Stomach (tissue), 9 donors: Measurements from ENCODE around the gene ZNF304. TPM values are rescaled to one million over a fixed set of nuclear protein-coding genes. Genes with fewer than 3 reads are reported as not detected.
A peak's percentile ranks its signal among the peaks of the same experiment; 100 is the strongest.

Experiments used
- DNase-seq, 2 donors: peaks; one replicate each; pipeline versions ENCODE4 v3.0.0 to v3.0.0-alpha.2; 2013 to 2019
- H3K27ac ChIP-seq, 5 donors: fragments of 200-600 bp in 4 of 5; sonication (generic) in 4 of 5; one replicate each; pipeline ENCODE4 v1.5.1; 2013 to 2019; ENCODE audit warnings: mild to moderate bottlenecking in 1 of 5, moderate library complexity in 1 of 5
- H3K27me3 ChIP-seq, 3 donors: fragments of 200-600 bp; sonication (generic); one replicate each; pipeline ENCODE4 v1.5.1; 2017 to 2019; ENCODE audit warnings: mixed run types in 1 of 3
- H3K36me3 ChIP-seq, 4 donors: fragments of 200-600 bp; sonication (generic); 1 replicate in 3 of 4; 2 replicates in 1 of 4; pipeline ENCODE4 v1.5.1; 2016 to 2019
- H3K4me1 ChIP-seq, 4 donors: fragments of 200-600 bp; sonication (generic); one replicate each; pipeline ENCODE4 v1.5.1; 2016 to 2019
- H3K4me3 ChIP-seq, 4 donors: fragments of 200-600 bp; sonication (generic) in 3 of 4; one replicate each; pipeline ENCODE4 v1.5.1; 2016 to 2019; ENCODE audit warnings: mild to moderate bottlenecking in 1 of 4
- H3K9me3 ChIP-seq, 4 donors: fragments of 200-600 bp; sonication (generic); one replicate each; pipeline ENCODE4 v1.5.1; 2016 to 2019
- CTCF ChIP-seq, 7 experiments: fragments of 450-650 bp in 4 of 7; fragments of 200-600 bp in 3 of 7; sonication (generic) in 3 of 7; IDR thresholded peaks; one replicate each; pipeline ENCODE4 v1.5.1; 2016 to 2019; ENCODE audit warnings: antibody characterized with exemption in 7 of 7, control low read depth in 2 of 7, mild to moderate bottlenecking in 1 of 7
- EP300 ChIP-seq: sonication (generic); formaldehyde crosslinking; IDR thresholded peaks from one replicate; pipeline ENCODE4 v1.6.1; 2017; ENCODE audit warnings: antibody characterized with exemption
- POLR2A ChIP-seq, 4 donors: fragments of 450-650 bp; IDR thresholded peaks; one replicate each; pipeline ENCODE4 v1.6.1; 2016; ENCODE audit warnings: antibody characterized with exemption in 4 of 4, control low read depth in 2 of 4, mild to moderate bottlenecking in 1 of 4, moderate library complexity in 1 of 4
- POLR2AphosphoS5 ChIP-seq, 3 donors: sonication (generic); formaldehyde crosslinking; IDR thresholded peaks; one replicate each; pipeline ENCODE4 v1.6.1; 2016; ENCODE audit warnings: antibody characterized with exemption in 3 of 3
- WGBS, 5 donors: extraction: QIAGEN DNeasy Blood & Tissue Kit in 3 of 5; methylation state at CpG; one replicate each; pipeline versions ENCODE4 v1.1.5 to v1.1.7; 2013 to 2018; 5-methylcytosine and 5-hydroxymethylcytosine counted together
- intact Hi-C: fragments of 100-400 bp; cut with DNase I; formaldehyde crosslinking; loops from one replicate; pipeline ENCODE4 v1.15.1; 2023; ENCODE audit warnings: low total_unique reads
- polyA plus RNA-seq, 3 donors: library from polyadenylated mRNA; stranded (reverse); fragments of 200-250 nt; gene quantifications; one replicate each; pipeline ENCODE4 v1.2.3, GENCODE V29; 2013
- total RNA-seq, 5 donors: library from RNA; depleted of rRNA; stranded (reverse); fragments of >200 nt; gene quantifications; one replicate each; pipeline versions ENCODE4 v1.1.0 to v1.2.3, GENCODE V29; 2014 to 2016
- donor health status: healthy with polysubstance abuse.
- donor health status: Bipolar disorder and iron deficiency.
- donor health status: healthy.

Gene ZNF304
- total and polyA plus RNA-seq, 8 donors, result 1.2 to 16.1 (median 3.2) TPM; not detected in 1

GRCh38 chr19:57406516-57407123 lies 55.5 kb downstream of the ZNF304 start:
- peaks cover 0 to 23% (median 6%) of the 10 kb centered on the region in 4 donors for H3K36me3 ChIP-seq
- peaks cover 1 to 10% (median 10%) of the 10 kb centered on the region in 4 donors for H3K4me1 ChIP-seq
- no peaks in the 10 kb centered on the region for H3K27me3 ChIP-seq
- 13 to 23% (median 19%) methylated on average over 8 of the region's 8 CpGs for WGBS, 5 donors
- no peak overlapping the region for H3K27ac ChIP-seq
- TF ChIP-seq EP300 (no peak), POLR2AphosphoS5 (IDR thresholded peaks at IDR 0.05) (no peak), CTCF (IDR thresholded peaks at IDR 0.05) (peak in 4 of 7 experiments; percentile 9 to 39 (median 32)), POLR2A (IDR thresholded peaks at IDR 0.05) (no peak)
- peaks cover 4 to 33% (median 24%) of the 10 kb centered on the region in 4 donors for H3K9me3 ChIP-seq
- no peak overlapping the region for H3K4me3 ChIP-seq
- intact Hi-C loops, result no loop called here
- peak; percentile 34 to 90 for DNase-seq

Other genes with a start within 250 kb of the ZNF304 start
- not detected for gene USP29, start 231.3 kb upstream of the ZNF304 start, total RNA-seq
- not detected for gene USP29, start 231.3 kb upstream of the ZNF304 start, polyA plus RNA-seq
- not detected for gene ZIM3, start 206.1 kb upstream of the ZNF304 start, total RNA-seq
- not detected for gene ZIM3, start 206.1 kb upstream of the ZNF304 start, polyA plus RNA-seq
- not detected for gene DUXA, start 183.8 kb upstream of the ZNF304 start, total RNA-seq
- gene DUXA, start 183.8 kb upstream of the ZNF304 start, polyA plus RNA-seq, result not detected
- 10 to 100 TPM in 4 of 5 donors, 1 to 10 TPM in 1; 8.2 to 53.0 (median 41.0) TPM for gene ZNF264, start 159.8 kb upstream of the ZNF304 start, total RNA-seq
- gene ZNF264, start 159.8 kb upstream of the ZNF304 start, polyA plus RNA-seq, result 10 to 100 TPM in 1 of 3 donors, 1 to 10 TPM in 2; 3.2 to 26.0 (median 4.6) TPM
- 1 to 10 TPM in 1 of 5 donors, under 1 TPM in 1, not detected in 3; 0.72 to 1.3 TPM for gene AURKC, start 120.2 kb upstream of the ZNF304 start, total RNA-seq
- 1 to 10 TPM in 2 of 3 donors, not detected in 1; 1.0 to 1.2 TPM for gene AURKC, start 120.2 kb upstream of the ZNF304 start, polyA plus RNA-seq
- 10 to 100 TPM in 1 of 5 donors, 1 to 10 TPM in 4; 1.2 to 37.6 (median 8.1) TPM for gene ZNF805, start 110.6 kb upstream of the ZNF304 start, total RNA-seq
- gene ZNF805, start 110.6 kb upstream of the ZNF304 start, polyA plus RNA-seq, result under 1 TPM; 0.46 to 0.81 (median 0.53) TPM
- 100 to 1,000 TPM in 1 of 5 donors, 10 to 100 TPM in 4; 46.5 to 140 (median 56.7) TPM for gene ZNF460, start 70.8 kb upstream of the ZNF304 start, total RNA-seq
- under 1 TPM; 0.25 to 0.75 (median 0.31) TPM for gene ZNF460, start 70.8 kb upstream of the ZNF304 start, polyA plus RNA-seq
- 10 to 100 TPM in 3 of 5 donors, 1 to 10 TPM in 2; 1.2 to 24.6 (median 14.3) TPM for gene ZNF543, start 30.8 kb upstream of the ZNF304 start, total RNA-seq
- 1 to 10 TPM in 1 of 3 donors, under 1 TPM in 2; 0.56 to 1.1 (median 0.61) TPM for gene ZNF543, start 30.8 kb upstream of the ZNF304 start, polyA plus RNA-seq
- 10 to 100 TPM in 3 of 5 donors, 1 to 10 TPM in 1, not detected in 1; 4.1 to 42.0 (median 17.4) TPM for gene TRAPPC2B, start 12.3 kb downstream of the ZNF304 start, total RNA-seq
- 10 to 100 TPM; 11.6 to 23.5 (median 21.9) TPM for gene TRAPPC2B, start 12.3 kb downstream of the ZNF304 start, polyA plus RNA-seq
- gene ZNF547, start 12.3 kb downstream of the ZNF304 start, total RNA-seq, result 1 to 10 TPM in 2 of 5 donors, under 1 TPM in 1, not detected in 2; under 0.01 to 3.0 (median 1.7) TPM
- gene ZNF547, start 12.3 kb downstream of the ZNF304 start, polyA plus RNA-seq, result 1 to 10 TPM in 2 of 3 donors, under 1 TPM in 1; 0.50 to 2.4 (median 1.8) TPM
- 10 to 100 TPM in 4 of 5 donors, 1 to 10 TPM in 1; 5.5 to 48.5 (median 16.8) TPM for gene ZNF548, start 38.6 kb downstream of the ZNF304 start, total RNA-seq
- 1 to 10 TPM; 2.6 to 4.8 (median 3.4) TPM for gene ZNF548, start 38.6 kb downstream of the ZNF304 start, polyA plus RNA-seq
- 100 to 1,000 TPM in 1 of 5 donors, 10 to 100 TPM in 2, 1 to 10 TPM in 2; 2.3 to 138 (median 21.9) TPM for gene ZNF17, start 59.9 kb downstream of the ZNF304 start, total RNA-seq
- 1 to 10 TPM; 1.5 to 2.0 (median 1.6) TPM for gene ZNF17, start 59.9 kb downstream of the ZNF304 start, polyA plus RNA-seq
- 10 to 100 TPM in 3 of 5 donors, 1 to 10 TPM in 2; 5.3 to 28.1 (median 11.7) TPM for gene ZNF749, start 84.1 kb downstream of the ZNF304 start, total RNA-seq
- gene ZNF749, start 84.1 kb downstream of the ZNF304 start, polyA plus RNA-seq, result 1 to 10 TPM; 4.6 to 7.9 (median 6.7) TPM
- gene VN1R1, start 105.9 kb downstream of the ZNF304 start, total RNA-seq, result 1 to 10 TPM in 2 of 5 donors, not detected in 3; 1.5 to 9.0 TPM
- gene VN1R1, start 105.9 kb downstream of the ZNF304 start, polyA plus RNA-seq, result under 1 TPM in 1 of 3 donors, not detected in 2; 0.33 TPM
- 10 to 100 TPM in 1 of 5 donors, 1 to 10 TPM in 4; 1.4 to 25.9 (median 3.2) TPM for gene ZNF772, start 126.3 kb downstream of the ZNF304 start, total RNA-seq
- gene ZNF772, start 126.3 kb downstream of the ZNF304 start, polyA plus RNA-seq, result 1 to 10 TPM in 1 of 3 donors, under 1 TPM in 2; 0.37 to 1.1 (median 0.92) TPM
- gene ZNF419, start 136.5 kb downstream of the ZNF304 start, total RNA-seq, result 10 to 100 TPM in 3 of 5 donors, 1 to 10 TPM in 1, not detected in 1; 1.3 to 23.9 (median 13.0) TPM
- 1 to 10 TPM; 1.4 to 4.6 (median 2.0) TPM for gene ZNF419, start 136.5 kb downstream of the ZNF304 start, polyA plus RNA-seq
- 1 to 10 TPM in 4 of 5 donors, under 1 TPM in 1; 0.45 to 9.9 (median 1.4) TPM for gene ZNF773, start 148.7 kb downstream of the ZNF304 start, total RNA-seq
- gene ZNF773, start 148.7 kb downstream of the ZNF304 start, polyA plus RNA-seq, result 1 to 10 TPM; 1.3 to 4.6 (median 2.4) TPM
- 10 to 100 TPM in 1 of 5 donors, 1 to 10 TPM in 4; 2.3 to 15.2 (median 6.7) TPM for gene ZNF549, start 176.1 kb downstream of the ZNF304 start, total RNA-seq
- gene ZNF549, start 176.1 kb downstream of the ZNF304 start, polyA plus RNA-seq, result 1 to 10 TPM; 1.2 to 2.3 (median 2.0) TPM
- gene ZNF550, start 208.6 kb downstream of the ZNF304 start, total RNA-seq, result 10 to 100 TPM in 3 of 5 donors, 1 to 10 TPM in 2; 2.8 to 35.0 (median 12.5) TPM
- 1 to 10 TPM; 1.1 to 3.0 (median 1.7) TPM for gene ZNF550, start 208.6 kb downstream of the ZNF304 start, polyA plus RNA-seq
- gene ZNF416, start 227.6 kb downstream of the ZNF304 start, total RNA-seq, result 10 to 100 TPM in 1 of 5 donors, 1 to 10 TPM in 2, under 1 TPM in 1, not detected in 1; 0.87 to 25.0 (median 3.8) TPM
- 1 to 10 TPM in 2 of 3 donors, under 1 TPM in 1; 1.00 to 2.7 (median 2.3) TPM for gene ZNF416, start 227.6 kb downstream of the ZNF304 start, polyA plus RNA-seq
- gene ZIK1, start 232.9 kb downstream of the ZNF304 start, total RNA-seq, result 10 to 100 TPM in 1 of 5 donors, under 1 TPM in 2, not detected in 2; 0.29 to 14.7 (median 0.89) TPM
- gene ZIK1, start 232.9 kb downstream of the ZNF304 start, polyA plus RNA-seq, result 1 to 10 TPM in 1 of 3 donors, under 1 TPM in 2; 0.62 to 1.3 (median 0.92) TPM
- gene ZNF530, start 248.6 kb downstream of the ZNF304 start, total RNA-seq, result 1 to 10 TPM in 3 of 5 donors, not detected in 2; 1.0 to 6.4 (median 2.3) TPM
- gene ZNF530, start 248.6 kb downstream of the ZNF304 start, polyA plus RNA-seq, result 1 to 10 TPM in 2 of 3 donors, under 1 TPM in 1; 0.81 to 3.8 (median 2.2) TPM